ENCODE measurements around the gene UGT1A9. TPM values are rescaled to one million over a fixed set of nuclear protein-coding genes. Genes with fewer than 3 reads are reported as not detected.

Gene UGT1A9
- polyA plus RNA-seq, 1 donor from 2014 or later: not detected

DNA sequence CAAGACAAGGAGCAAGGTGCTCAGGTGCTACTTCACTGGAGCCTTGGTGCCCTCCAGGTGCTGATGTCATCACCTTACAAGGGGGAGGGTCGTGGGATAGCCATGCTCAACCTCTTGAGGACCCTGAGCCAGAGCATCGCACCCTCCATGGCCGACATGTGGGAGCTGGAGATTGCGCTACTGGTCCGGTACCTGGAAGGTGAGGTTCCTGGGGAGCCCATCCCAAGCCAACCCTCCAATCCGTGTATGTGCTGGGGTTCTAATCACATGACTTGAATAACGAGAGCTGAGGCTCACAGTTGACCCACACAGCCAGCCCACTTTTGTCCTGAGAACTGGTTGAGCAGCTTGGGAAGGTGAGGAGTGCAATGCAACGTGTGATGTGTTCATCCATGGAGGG is 132.3 kb downstream of the UGT1A9 start:
- Histone ChIP-seq H3K36me3 (ENCODE audit: insufficient read depth, low read length) (no peaks in the 10 kb centered on the region), H3K9ac (ENCODE audit: low read length) (no peak overlapping the region), H3K9me2 (ENCODE audit: insufficient read depth, low read length) (no peaks in the 10 kb centered on the region), H3F3A (ENCODE audit: insufficient read depth, low read length, poor library complexity, severe bottlenecking) (no peaks in the 10 kb centered on the region), H3K79me2 (replicated peaks; ENCODE audit: insufficient read depth, low read length) (no peaks in the 10 kb centered on the region), H3K9me3 (ENCODE audit: low read length) (no peaks in the 10 kb centered on the region), H3K27ac (ENCODE audit: low read length) (no peak overlapping the region), H3K4me2 (ENCODE audit: low read length) (no peak overlapping the region), H3K4me3 (ENCODE audit: low read length) (no peak overlapping the region), H2AFZ (ENCODE audit: low read depth, low read length) (no peak overlapping the region), H4K20me1 (ENCODE audit: insufficient read depth) (no peaks in the 10 kb centered on the region), H3K27me3 (ENCODE audit: insufficient read depth, low read depth, low read length) (no peaks in the 10 kb centered on the region)
- TF ChIP-seq MXI1 (conservative IDR thresholded peaks at IDR 0.05; ENCODE audit: poor library complexity, severe bottlenecking): no peak

DNA sequence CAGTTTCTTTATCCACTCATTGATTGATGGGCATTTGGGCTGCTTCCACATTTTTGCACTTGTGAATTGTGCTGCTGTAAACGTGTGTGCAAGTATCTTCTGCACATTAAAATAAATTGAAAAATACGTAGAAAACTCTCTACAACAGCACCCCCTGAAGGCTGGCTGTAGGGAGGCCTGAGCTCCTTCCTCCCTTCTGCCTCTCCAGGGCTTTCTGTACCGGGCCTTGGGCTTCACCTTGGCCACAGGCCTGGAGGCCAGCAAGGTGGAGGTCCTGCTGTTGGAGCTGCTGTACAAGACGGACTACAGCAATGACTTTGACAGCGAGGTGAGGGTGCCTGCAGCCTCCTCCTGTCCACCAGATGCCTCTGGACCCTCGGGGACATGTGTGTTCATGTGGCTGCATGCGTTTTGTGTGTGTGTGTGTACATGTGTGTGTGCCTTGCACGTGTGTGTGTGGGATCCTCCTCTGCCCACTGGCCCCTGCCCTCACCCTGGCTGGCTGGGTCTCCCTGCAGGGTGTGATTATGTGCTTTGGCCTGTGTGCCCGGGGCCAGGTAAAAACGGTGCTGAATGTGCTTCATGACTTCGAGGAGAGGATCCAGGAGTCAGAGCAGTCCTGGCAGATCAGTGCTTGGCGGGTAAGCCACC is 135.6 kb downstream of the UGT1A9 start:
- Histone ChIP-seq H3K9ac (ENCODE audit: low read length) (no peak overlapping the region), H3K4me2 (ENCODE audit: low read length) (no peak overlapping the region), H3K79me2 (replicated peaks; ENCODE audit: insufficient read depth, low read length) (no peaks in the 10 kb centered on the region), H2AFZ (ENCODE audit: low read depth, low read length) (no peak overlapping the region), H3F3A (ENCODE audit: insufficient read depth, low read length, poor library complexity, severe bottlenecking) (no peaks in the 10 kb centered on the region), H3K27me3 (ENCODE audit: insufficient read depth, low read depth, low read length) (no peaks in the 10 kb centered on the region), H3K4me3 (ENCODE audit: low read length) (no peak overlapping the region), H3K9me3 (ENCODE audit: low read length) (no peaks in the 10 kb centered on the region), H4K20me1 (ENCODE audit: insufficient read depth) (no peaks in the 10 kb centered on the region), H3K27ac (ENCODE audit: low read length) (no peak overlapping the region), H3K9me2 (ENCODE audit: insufficient read depth, low read length) (no peaks in the 10 kb centered on the region), H3K36me3 (ENCODE audit: insufficient read depth, low read length) (no peaks in the 10 kb centered on the region)
- TF ChIP-seq TAF1 (IDR thresholded peaks at IDR 0.05; ENCODE audit: low read depth): no peak
- no peak for TF ChIP-seq EZH2 (IDR thresholded peaks at IDR 0.05; ENCODE audit: borderline replicate concordance, insufficient read depth, low read length, poor library complexity, severe bottlenecking)
- TF ChIP-seq, protein P1, sequence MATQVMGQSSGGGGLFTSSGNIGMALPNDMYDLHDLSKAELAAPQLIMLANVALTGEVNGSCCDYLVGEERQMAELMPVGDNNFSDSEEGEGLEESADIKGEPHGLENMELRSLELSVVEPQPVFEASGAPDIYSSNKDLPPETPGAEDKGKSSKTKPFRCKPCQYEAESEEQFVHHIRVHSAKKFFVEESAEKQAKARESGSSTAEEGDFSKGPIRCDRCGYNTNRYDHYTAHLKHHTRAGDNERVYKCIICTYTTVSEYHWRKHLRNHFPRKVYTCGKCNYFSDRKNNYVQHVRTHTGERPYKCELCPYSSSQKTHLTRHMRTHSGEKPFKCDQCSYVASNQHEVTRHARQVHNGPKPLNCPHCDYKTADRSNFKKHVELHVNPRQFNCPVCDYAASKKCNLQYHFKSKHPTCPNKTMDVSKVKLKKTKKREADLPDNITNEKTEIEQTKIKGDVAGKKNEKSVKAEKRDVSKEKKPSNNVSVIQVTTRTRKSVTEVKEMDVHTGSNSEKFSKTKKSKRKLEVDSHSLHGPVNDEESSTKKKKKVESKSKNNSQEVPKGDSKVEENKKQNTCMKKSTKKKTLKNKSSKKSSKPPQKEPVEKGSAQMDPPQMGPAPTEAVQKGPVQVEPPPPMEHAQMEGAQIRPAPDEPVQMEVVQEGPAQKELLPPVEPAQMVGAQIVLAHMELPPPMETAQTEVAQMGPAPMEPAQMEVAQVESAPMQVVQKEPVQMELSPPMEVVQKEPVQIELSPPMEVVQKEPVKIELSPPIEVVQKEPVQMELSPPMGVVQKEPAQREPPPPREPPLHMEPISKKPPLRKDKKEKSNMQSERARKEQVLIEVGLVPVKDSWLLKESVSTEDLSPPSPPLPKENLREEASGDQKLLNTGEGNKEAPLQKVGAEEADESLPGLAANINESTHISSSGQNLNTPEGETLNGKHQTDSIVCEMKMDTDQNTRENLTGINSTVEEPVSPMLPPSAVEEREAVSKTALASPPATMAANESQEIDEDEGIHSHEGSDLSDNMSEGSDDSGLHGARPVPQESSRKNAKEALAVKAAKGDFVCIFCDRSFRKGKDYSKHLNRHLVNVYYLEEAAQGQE (IDR thresholded peaks at IDR 0.05; ENCODE audit: borderline replicate concordance): no peak
- no peak for TF ChIP-seq MXI1 (conservative IDR thresholded peaks at IDR 0.05; ENCODE audit: poor library complexity, severe bottlenecking)
- TF ChIP-seq, protein P2, sequence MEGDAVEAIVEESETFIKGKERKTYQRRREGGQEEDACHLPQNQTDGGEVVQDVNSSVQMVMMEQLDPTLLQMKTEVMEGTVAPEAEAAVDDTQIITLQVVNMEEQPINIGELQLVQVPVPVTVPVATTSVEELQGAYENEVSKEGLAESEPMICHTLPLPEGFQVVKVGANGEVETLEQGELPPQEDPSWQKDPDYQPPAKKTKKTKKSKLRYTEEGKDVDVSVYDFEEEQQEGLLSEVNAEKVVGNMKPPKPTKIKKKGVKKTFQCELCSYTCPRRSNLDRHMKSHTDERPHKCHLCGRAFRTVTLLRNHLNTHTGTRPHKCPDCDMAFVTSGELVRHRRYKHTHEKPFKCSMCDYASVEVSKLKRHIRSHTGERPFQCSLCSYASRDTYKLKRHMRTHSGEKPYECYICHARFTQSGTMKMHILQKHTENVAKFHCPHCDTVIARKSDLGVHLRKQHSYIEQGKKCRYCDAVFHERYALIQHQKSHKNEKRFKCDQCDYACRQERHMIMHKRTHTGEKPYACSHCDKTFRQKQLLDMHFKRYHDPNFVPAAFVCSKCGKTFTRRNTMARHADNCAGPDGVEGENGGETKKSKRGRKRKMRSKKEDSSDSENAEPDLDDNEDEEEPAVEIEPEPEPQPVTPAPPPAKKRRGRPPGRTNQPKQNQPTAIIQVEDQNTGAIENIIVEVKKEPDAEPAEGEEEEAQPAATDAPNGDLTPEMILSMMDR (IDR thresholded peaks at IDR 0.05; ENCODE audit: poor library complexity, severe bottlenecking): no peak
- no peak for TF ChIP-seq SMC3 (conservative IDR thresholded peaks at IDR 0.05; ENCODE audit: poor library complexity)

Measured in neural cell (in vitro differentiated cells).